WI38 (cell line): ENCODE measurements around the gene PKP2.

ENCODE experiments used
- H3K4me3 ChIP-seq: 2 replicates; pipeline ENCODE4 v1.5.1; 2011; ENCODE audit warnings: low read depth, mild to moderate bottlenecking, control low read depth, low read length
- TF ChIP-seq, protein P1 (sequence below): IDR thresholded peaks from 2 replicates; pipeline ENCODE4 v1.5.1; 2012; ENCODE audit warnings: low read depth, mild to moderate bottlenecking, control low read depth, low read length

PKP2 gene

DNA sequence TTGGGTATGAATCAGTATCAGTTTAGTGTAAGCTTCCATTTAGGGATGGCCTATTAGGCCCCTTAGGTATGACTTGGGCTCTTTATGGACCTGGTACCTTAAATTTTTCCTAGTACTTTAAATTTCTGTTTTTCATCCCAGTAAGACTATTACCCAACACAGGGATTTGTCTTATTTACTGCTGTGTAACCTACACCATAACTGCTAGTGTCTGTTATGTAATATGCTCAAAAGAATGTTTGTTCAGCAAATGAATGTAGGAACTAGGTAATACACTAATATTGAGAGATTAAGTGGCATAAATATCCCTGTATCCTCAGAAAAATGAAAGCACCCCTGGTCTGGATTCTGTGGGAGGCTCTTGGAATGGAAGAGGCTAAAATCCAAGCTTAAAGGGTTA, 77.2 kb downstream of the PKP2 start:
- no peak overlapping the region for H3K4me3 ChIP-seq
- TF ChIP-seq, protein P1, sequence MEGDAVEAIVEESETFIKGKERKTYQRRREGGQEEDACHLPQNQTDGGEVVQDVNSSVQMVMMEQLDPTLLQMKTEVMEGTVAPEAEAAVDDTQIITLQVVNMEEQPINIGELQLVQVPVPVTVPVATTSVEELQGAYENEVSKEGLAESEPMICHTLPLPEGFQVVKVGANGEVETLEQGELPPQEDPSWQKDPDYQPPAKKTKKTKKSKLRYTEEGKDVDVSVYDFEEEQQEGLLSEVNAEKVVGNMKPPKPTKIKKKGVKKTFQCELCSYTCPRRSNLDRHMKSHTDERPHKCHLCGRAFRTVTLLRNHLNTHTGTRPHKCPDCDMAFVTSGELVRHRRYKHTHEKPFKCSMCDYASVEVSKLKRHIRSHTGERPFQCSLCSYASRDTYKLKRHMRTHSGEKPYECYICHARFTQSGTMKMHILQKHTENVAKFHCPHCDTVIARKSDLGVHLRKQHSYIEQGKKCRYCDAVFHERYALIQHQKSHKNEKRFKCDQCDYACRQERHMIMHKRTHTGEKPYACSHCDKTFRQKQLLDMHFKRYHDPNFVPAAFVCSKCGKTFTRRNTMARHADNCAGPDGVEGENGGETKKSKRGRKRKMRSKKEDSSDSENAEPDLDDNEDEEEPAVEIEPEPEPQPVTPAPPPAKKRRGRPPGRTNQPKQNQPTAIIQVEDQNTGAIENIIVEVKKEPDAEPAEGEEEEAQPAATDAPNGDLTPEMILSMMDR: no peak

DNA sequence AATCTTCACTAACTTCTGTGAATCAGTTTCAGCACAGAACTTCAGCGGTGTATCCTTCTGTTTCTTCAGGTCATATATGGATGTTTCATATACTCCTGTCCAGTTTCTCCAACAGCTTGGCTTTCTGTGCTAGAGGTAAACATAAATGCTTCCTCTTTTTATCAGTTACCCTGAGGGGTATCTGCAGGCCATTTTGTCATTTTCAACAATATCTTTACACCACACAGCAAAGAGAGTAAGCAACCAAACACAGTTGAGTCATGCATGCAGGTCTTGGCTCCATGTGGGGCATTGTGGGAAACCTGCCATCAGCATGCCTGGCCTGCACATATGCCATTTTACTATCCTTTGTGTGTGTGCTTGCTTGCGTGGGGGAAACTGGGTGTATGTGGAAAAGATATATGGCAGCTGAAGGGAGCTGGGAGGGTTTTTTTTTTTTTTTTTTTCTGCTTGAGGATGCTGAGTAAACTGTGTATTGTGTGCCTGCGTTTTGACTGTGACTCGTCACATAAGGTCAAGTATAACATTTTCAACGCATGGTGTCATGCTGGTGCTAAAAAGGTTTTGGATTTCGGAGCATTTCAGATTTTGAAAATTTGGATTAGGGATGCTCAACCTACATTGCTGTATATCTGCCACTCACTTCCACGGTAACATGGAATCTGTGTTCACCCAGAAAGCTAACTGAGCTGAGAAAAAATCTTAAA, 84.7 kb downstream of the PKP2 start:
- H3K4me3 ChIP-seq: no peak overlapping the region
- TF ChIP-seq, protein P1: no peak

DNA sequence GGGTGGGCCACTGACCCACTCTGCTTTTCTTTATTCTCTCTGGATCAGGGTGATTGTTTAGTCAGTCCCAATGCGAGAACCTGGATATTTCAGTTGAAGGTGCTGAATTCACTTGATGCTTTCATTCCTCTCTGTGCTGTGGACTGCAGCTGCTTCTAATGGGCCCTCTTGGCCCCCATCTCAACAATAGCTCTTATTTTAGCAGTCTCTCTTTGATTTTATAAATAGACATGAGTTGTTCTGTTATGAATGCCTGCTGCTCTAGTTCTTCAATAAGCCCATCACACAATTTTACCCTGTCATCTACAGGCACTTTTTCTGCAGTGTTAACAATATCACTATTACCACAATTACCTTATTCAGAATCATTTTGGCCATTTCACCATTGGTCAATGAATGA, 86.7 kb downstream of the PKP2 start:
- H3K4me3 ChIP-seq: no peak overlapping the region
- TF ChIP-seq, protein P1: no peak

DNA sequence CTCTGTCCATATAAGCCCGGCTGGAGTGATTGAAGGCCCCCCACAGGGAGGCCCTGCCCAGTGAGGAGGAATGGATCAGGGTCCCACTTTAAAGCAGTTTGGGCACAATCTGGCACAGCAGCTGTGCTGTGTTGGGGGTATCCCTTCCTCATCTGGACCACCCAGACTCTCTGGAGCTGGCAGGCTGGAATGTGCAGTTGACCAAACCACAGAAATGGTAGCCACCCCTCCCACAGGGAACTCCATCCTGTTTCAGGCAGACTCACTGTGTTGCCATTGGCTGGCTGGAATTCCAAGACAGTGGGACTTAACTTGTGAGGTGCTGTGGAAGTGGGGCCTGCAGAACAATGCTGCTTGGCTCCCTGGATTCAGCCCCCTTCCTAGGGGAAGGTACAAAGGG, 87.4 kb downstream of the PKP2 start:
- TF ChIP-seq, protein P1: no peak
- H3K4me3 ChIP-seq: no peak overlapping the region

DNA sequence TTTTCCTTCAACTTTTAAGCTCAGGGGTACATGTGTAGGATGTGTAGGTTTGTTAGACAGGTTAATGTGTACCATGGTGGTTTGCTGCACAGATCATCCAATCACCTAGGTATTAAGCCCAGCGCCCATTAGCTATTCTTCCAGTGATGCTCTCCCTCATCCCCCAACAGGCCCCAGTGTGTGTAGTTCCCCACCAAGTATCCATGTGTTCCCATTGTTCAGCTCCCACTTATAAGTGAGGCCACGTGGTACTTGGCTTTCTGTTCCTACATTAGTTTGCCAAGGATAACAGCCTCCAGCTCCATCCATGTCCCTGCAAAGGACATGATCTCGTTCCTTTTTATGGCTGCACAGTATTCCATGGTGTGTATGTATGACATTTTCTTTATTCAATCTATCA, 92.3 kb downstream of the PKP2 start:
- TF ChIP-seq, protein P1: no peak

DNA sequence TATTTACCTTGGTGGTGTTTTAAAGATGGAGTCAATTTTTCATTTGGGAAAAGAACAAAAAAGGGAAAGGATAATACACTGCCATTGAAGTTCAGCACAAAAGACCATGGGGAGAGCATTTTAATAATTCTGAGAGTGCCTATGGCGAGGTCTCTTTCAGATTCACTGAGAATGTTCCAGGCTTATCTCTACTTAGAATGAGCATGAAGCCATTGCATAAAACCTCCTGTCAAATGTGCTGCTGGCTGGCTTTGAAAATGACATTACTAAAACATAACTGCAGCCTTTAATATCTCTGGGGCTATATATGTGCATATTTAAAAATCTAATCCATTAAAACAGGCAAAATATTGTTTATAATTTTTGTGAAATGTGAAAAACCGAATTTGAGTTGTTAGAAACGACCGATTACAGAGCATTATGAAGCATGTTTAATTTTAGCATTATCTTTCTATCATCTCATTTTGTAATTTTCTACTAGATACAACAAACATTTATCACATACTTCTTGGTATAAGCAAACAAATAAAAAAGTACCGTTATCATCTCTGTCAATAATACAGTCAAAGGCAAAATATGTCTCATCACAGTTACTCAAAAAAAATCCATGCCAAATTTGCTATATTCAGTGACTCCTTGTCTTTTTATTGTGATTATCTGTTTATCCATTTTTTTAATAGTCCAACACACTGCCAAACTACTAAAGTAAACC, 95.2 kb downstream of the PKP2 start:
- H3K4me3 ChIP-seq: no peak overlapping the region
- TF ChIP-seq, protein P1: no peak

More for the DNA sequence above, 92.3 kb downstream of the PKP2 start:
- H3K4me3 ChIP-seq: no peak overlapping the region

DNA sequence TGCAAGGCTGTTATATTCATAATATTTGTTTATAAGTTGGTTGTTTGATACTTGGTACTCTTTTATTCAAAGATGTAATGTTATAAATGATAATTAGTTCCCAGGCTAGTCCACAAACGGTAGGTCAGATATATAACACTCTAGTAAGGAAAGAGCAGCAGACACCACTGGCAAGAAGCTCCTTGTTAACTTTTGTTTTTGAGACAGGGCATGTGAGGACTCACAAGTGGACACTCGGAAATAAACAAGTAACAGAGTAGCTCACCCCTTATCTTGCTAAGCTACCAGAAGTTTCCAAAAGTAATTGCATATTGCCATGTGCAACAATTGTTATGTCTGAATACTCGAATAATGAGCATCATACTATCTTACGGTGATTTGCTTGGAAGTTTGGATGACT, 102.3 kb downstream of the PKP2 start:
- TF ChIP-seq, protein P1: no peak
- H3K4me3 ChIP-seq: no peak overlapping the region
